Measurements from ENCODE around the gene TMEM117. TPM values are rescaled to one million over a fixed set of nuclear protein-coding genes. Genes with fewer than 3 reads are reported as not detected.

The TMEM117 gene
- total RNA-seq, 4 donors from 2014 or later: 16.9 to 24.9 (median 21.1) TPM

DNA sequence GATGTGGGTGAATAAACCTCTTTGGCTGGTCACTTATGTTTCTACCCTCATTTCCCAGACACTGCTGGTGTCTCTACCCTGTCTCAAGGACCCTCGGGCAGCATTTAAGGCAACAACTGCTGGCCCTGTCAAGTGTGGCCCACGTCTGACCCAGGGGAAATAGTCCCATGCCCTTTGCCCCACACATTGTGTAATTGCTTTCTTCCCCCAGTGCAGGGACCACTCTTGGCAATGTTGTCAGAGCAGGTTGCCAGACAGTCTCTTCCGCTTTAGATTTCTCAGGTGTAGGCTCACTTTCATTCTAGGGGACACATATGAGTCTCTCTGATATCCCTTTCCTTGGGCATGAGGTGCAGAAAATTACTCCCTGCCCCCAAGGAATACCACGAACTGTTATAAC lies 216.7 kb downstream of the TMEM117 start:
- no peak for DNase-seq (ENCODE audit: low spot score in 2 of 2)
- no peaks in the 10 kb centered on the region for H3K27me3 ChIP-seq

DNA sequence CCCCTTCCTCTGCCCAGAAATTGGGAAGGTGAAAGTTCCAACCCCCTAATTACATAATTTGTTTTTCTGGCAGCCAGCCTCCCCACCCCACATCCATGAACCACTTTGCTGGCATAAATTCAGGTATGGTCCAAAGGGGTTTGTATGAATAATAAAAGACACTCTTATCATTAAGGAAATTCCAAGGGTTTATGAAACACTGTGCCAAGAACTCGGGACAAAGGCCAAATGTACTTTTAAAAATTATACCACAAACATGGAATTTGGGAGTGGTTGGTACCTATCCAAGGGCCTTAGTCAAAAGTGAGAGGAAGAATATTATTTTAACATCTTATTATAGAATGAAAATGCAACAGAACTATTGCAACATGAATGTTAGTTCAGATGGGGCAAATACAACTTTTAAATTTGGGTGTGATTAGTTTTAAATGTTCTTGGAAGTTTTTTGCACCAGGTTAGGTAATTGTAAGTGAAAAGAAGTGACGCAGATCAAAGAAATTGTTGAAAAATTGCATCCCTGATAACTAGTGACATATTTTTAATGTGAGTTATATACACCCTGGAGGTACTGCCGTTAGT lies 217.8 kb downstream of the TMEM117 start:
- Histone ChIP-seq H3K4me3 (no peak overlapping the region), H3K9me3 (no peaks in the 10 kb centered on the region), H3K36me3 (no peaks in the 10 kb centered on the region), H3K4me1 (peaks cover 0 to 19% (median 0%) of the 10 kb centered on the region in 4 donors), H3K27me3 (no peaks in the 10 kb centered on the region), H3K27ac (no peak overlapping the region)
- DNase-seq (ENCODE audit: low spot score in 2 of 2): no peak
- 49 to 53% methylated on average over 3 of the region's 3 CpGs for WGBS, 2 donors
- TF ChIP-seq, protein P1, sequence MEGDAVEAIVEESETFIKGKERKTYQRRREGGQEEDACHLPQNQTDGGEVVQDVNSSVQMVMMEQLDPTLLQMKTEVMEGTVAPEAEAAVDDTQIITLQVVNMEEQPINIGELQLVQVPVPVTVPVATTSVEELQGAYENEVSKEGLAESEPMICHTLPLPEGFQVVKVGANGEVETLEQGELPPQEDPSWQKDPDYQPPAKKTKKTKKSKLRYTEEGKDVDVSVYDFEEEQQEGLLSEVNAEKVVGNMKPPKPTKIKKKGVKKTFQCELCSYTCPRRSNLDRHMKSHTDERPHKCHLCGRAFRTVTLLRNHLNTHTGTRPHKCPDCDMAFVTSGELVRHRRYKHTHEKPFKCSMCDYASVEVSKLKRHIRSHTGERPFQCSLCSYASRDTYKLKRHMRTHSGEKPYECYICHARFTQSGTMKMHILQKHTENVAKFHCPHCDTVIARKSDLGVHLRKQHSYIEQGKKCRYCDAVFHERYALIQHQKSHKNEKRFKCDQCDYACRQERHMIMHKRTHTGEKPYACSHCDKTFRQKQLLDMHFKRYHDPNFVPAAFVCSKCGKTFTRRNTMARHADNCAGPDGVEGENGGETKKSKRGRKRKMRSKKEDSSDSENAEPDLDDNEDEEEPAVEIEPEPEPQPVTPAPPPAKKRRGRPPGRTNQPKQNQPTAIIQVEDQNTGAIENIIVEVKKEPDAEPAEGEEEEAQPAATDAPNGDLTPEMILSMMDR (IDR thresholded peaks at IDR 0.05): no peak
- TF ChIP-seq POLR2A (IDR thresholded peaks at IDR 0.05): no peak
- TF ChIP-seq EP300 (IDR thresholded peaks at IDR 0.05): no peak

More for the DNA sequence above, 216.7 kb downstream of the TMEM117 start:
- Histone ChIP-seq H3K27ac (no peak overlapping the region), H3K4me3 (no peak overlapping the region), H3K36me3 (no peaks in the 10 kb centered on the region), H3K9me3 (no peaks in the 10 kb centered on the region), H3K4me1 (peaks cover 0 to 19% (median 0%) of the 10 kb centered on the region in 4 donors)
- WGBS, 2 donors: 75 to 78% methylated on average over 4 of the region's 4 CpGs
- TF ChIP-seq POLR2A (IDR thresholded peaks at IDR 0.05) (no peak), EP300 (IDR thresholded peaks at IDR 0.05) (no peak)
- TF ChIP-seq, protein P1 (IDR thresholded peaks at IDR 0.05): no peak

- Histone ChIP-seq H3K9me3 (no peaks in the 10 kb centered on the region), H3K27ac (no peak overlapping the region), H3K36me3 (no peaks in the 10 kb centered on the region), H3K4me3 (no peak overlapping the region), H3K4me1 (peaks cover 0 to 19% (median 0%) of the 10 kb centered on the region in 4 donors), H3K27me3 (no peaks in the 10 kb centered on the region)
- 77 to 85% methylated on average over 3 of the region's 3 CpGs for WGBS, 2 donors
- TF ChIP-seq POLR2A (IDR thresholded peaks at IDR 0.05) (no peak), EP300 (IDR thresholded peaks at IDR 0.05) (no peak)
- TF ChIP-seq, protein P1 (IDR thresholded peaks at IDR 0.05): no peak
- no peak for DNase-seq (ENCODE audit: low spot score in 2 of 2)
Observed at GRCh38 chr12:44054281-44054680, 218.4 kb downstream of the TMEM117 start.

GRCh38 chr12:44058366-44058765 lies 222.5 kb downstream of the TMEM117 start:
- no peak overlapping the region for H3K27ac ChIP-seq
- H3K36me3 ChIP-seq: no peaks in the 10 kb centered on the region
- TF ChIP-seq EP300 (IDR thresholded peaks at IDR 0.05) (no peak), POLR2A (IDR thresholded peaks at IDR 0.05) (no peak)
- TF ChIP-seq, protein P1 (IDR thresholded peaks at IDR 0.05): no peak
- no peak for DNase-seq (ENCODE audit: low spot score in 2 of 2)
- 74 to 83% methylated on average over 2 of the region's 2 CpGs for WGBS, 2 donors
- H3K9me3 ChIP-seq: no peaks in the 10 kb centered on the region
- H3K4me3 ChIP-seq: no peak overlapping the region
- H3K27me3 ChIP-seq: no peaks in the 10 kb centered on the region
- H3K4me1 ChIP-seq: peaks cover 0 to 10% (median 0%) of the 10 kb centered on the region in 4 donors

DNA sequence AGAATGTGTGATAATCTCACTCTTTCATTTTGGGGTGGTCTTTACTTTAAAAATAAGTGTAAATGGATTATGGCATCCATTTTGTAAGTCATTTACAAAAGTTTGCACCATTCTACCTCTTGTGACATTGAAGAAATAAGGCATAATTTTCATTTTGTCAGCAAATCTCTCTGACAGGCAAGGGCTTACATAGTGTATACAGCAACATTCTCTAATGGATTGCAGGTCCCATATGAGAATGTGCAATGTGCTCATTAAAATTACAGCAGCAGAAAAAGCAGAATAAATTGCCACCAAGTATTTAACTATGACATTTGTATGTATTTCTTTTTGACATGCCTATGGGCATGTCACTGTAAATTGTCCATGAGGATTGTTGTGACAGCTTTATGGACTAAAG lies 223.6 kb downstream of the TMEM117 start:
- Histone ChIP-seq H3K27me3 (no peaks in the 10 kb centered on the region), H3K4me3 (no peak overlapping the region), H3K9me3 (no peaks in the 10 kb centered on the region), H3K27ac (no peak overlapping the region), H3K36me3 (no peaks in the 10 kb centered on the region), H3K4me1 (no peaks in the 10 kb centered on the region)
- TF ChIP-seq POLR2A (IDR thresholded peaks at IDR 0.05): no peak
- no peak for DNase-seq (ENCODE audit: low spot score in 2 of 2)

- H3K4me1 ChIP-seq: no peaks in the 10 kb centered on the region
- H3K4me3 ChIP-seq: no peak overlapping the region
- no peak overlapping the region for H3K27ac ChIP-seq
- no peak for TF ChIP-seq POLR2A (IDR thresholded peaks at IDR 0.05)
- TF ChIP-seq, protein P1 (IDR thresholded peaks at IDR 0.05): no peak
- TF ChIP-seq EP300 (IDR thresholded peaks at IDR 0.05): no peak
- H3K36me3 ChIP-seq: no peaks in the 10 kb centered on the region
- no peak for DNase-seq (ENCODE audit: low spot score in 2 of 2)
- no peaks in the 10 kb centered on the region for H3K9me3 ChIP-seq
- WGBS, 2 donors: 90% methylated on average over 3 of the region's 3 CpGs
- H3K27me3 ChIP-seq: no peaks in the 10 kb centered on the region
Observed at GRCh38 chr12:44063671-44064070, 227.8 kb downstream of the TMEM117 start.

Data from tibial nerve (tissue), 4 donors.